ENCODE results near the gene ARMH4.

The ARMH4 gene

GRCh38 chr14:58152014-58152857, at the start of gene ARMH4:
Gene ARMH4 (minus strand): TSS chr14:58152213. CDS start chr14:58139358, 12,855 bp downstream.
- peak; percentile 20 to 53 (median 35) for DNase-seq

GRCh38 chr14:58200846-58201245, 48.8 kb upstream of the ARMH4 start:
- no peak for DNase-seq

GRCh38 chr14:58200480-58200841, 48.4 kb upstream of the ARMH4 start:
- no peak for DNase-seq

GRCh38 chr14:58199726-58200479, 47.9 kb upstream of the ARMH4 start, which contains the start of gene ACTR10:
Gene ACTR10 (plus strand): TSS chr14:58200149. CDS start chr14:58200218, 69 bp downstream.
- peak; percentile 69 to 92 (median 82) for DNase-seq

GRCh38 chr14:58198086-58198485, 46.1 kb upstream of the ARMH4 start:
- DNase-seq, result no peak

GRCh38 chr14:58196198-58196597, 44.2 kb upstream of the ARMH4 start:
- DNase-seq, result no peak

GRCh38 chr14:58193542-58193941, 41.5 kb upstream of the ARMH4 start:
- DNase-seq, result no peak

- no peak for DNase-seq
These were observed 40.0 kb upstream of the ARMH4 start for GRCh38 chr14:58191763-58192601.

- DNase-seq, result no peak
These were observed 37.2 kb upstream of the ARMH4 start for GRCh38 chr14:58189176-58189575.

- no peak for DNase-seq
These were observed 25.1 kb upstream of the ARMH4 start for GRCh38 chr14:58177125-58177524.

GRCh38 chr14:58171090-58171489, 19.1 kb upstream of the ARMH4 start:
- peak in 1 of 6 experiments; percentile 4 for DNase-seq

GRCh38 chr14:58167891-58168290, 15.9 kb upstream of the ARMH4 start:
- no peak for DNase-seq

GRCh38 chr14:58167057-58167456, 15.0 kb upstream of the ARMH4 start:
- DNase-seq, result no peak

GRCh38 chr14:58166005-58166983, 14.3 kb upstream of the ARMH4 start:
- DNase-seq, result peak; percentile 9 to 62 (median 52)

GRCh38 chr14:58160561-58160960, 8.5 kb upstream of the ARMH4 start:
- no peak for DNase-seq

- no peak for DNase-seq
These were observed 640 bp downstream of the ARMH4 start for GRCh38 chr14:58151133-58152013.

- no peak for DNase-seq
These were observed 1.7 kb downstream of the ARMH4 start for GRCh38 chr14:58150243-58150805.

- no peak for DNase-seq
These were observed 2.8 kb downstream of the ARMH4 start for GRCh38 chr14:58149196-58149595.

GRCh38 chr14:58146399-58146798, 5.6 kb downstream of the ARMH4 start:
- no peak for DNase-seq

GRCh38 chr14:58145936-58146335, 6.1 kb downstream of the ARMH4 start:
- DNase-seq, result no peak
